NCI-H748 treated with DMSO at 0.1 percent for 48 hours (cell line): Measurements from ENCODE around the gene CAPRIN1.

Experiments used
- DNase-seq: peaks from one replicate; lab custom pipeline; 2025; lab: John Stamatoyannopoulos, UW

Gene CAPRIN1

GRCh38 chr11:34145847-34146381 is 94.4 kb downstream of the CAPRIN1 start:
- no peak for DNase-seq

GRCh38 chr11:34146411-34146810 is 94.9 kb downstream of the CAPRIN1 start:
- DNase-seq, result no peak

GRCh38 chr11:34146866-34147265 is 95.3 kb downstream of the CAPRIN1 start:
- DNase-seq, result no peak

- no peak for DNase-seq
Measured at GRCh38 chr11:34147581-34147980, 96.0 kb downstream of the CAPRIN1 start.

GRCh38 chr11:34148504-34149165 is 97.1 kb downstream of the CAPRIN1 start:
- no peak for DNase-seq

GRCh38 chr11:34149274-34149673 is 97.7 kb downstream of the CAPRIN1 start:
- DNase-seq, result no peak

- no peak for DNase-seq
Measured at GRCh38 chr11:34149786-34150185, 98.3 kb downstream of the CAPRIN1 start.

GRCh38 chr11:34150494-34151151 is 99.1 kb downstream of the CAPRIN1 start:
- DNase-seq, result no peak
